SK-N-MC (cell line): Measurements from ENCODE around the gene TIAM1.

ENCODE experiments used
- DNase-seq: peaks from one replicate; pipeline ENCODE4 v3.0.0-alpha.2; 2011; ENCODE audit warnings: low read depth, low spot score
- H3K27ac ChIP-seq: fragments of 200-600 bp; sonication (generic); 2 replicates; pipeline ENCODE4 v1.5.1; 2016; ENCODE audit warnings: mixed run types
- H3K36me3 ChIP-seq: fragments of 200-600 bp; sonication (generic); 2 replicates; pipeline ENCODE4 v1.6.1; 2017; ENCODE audit warnings: antibody characterized with exemption, low read length, mixed read lengths; ENCODE audit not compliant: insufficient read depth
- H3K4me3 ChIP-seq: fragments of 200-600 bp; sonication (generic); 2 replicates; pipeline ENCODE4 v1.5.1; 2016
- H3K9ac ChIP-seq: fragments of 200-600 bp; sonication (generic); 2 replicates; pipeline ENCODE4 v1.8.0; 2017; ENCODE audit warnings: mixed run types, mixed read lengths; ENCODE audit not compliant: insufficient read length
- H3K9me3 ChIP-seq: fragments of 200-600 bp; sonication (generic); 2 replicates; pipeline ENCODE4 v1.6.1; 2017; ENCODE audit warnings: low read depth, mild to moderate bottlenecking, antibody characterized with exemption, low read length, moderate library complexity, mixed read lengths
- EZH2 ChIP-seq: fragments of 200-600 bp; sonication (generic); IDR thresholded peaks from one replicate; pipeline ENCODE4 v1.6.1; 2017; ENCODE audit warnings: antibody characterized with exemption
- FOXP2 ChIP-seq: optimal IDR thresholded peaks from 2 replicates; pipeline ENCODE3; 2011; ENCODE audit warnings: mild to moderate bottlenecking, moderate library complexity; ENCODE audit not compliant: insufficient read depth; ENCODE audit errors: extremely low read length, control extremely low read depth
- POLR2AphosphoS5 ChIP-seq: IDR thresholded peaks from 2 replicates; pipeline ENCODE4 v1.6.1; 2012; ENCODE audit warnings: mild to moderate bottlenecking, low read depth, low read length, borderline replicate concordance

TIAM1 gene

DNA sequence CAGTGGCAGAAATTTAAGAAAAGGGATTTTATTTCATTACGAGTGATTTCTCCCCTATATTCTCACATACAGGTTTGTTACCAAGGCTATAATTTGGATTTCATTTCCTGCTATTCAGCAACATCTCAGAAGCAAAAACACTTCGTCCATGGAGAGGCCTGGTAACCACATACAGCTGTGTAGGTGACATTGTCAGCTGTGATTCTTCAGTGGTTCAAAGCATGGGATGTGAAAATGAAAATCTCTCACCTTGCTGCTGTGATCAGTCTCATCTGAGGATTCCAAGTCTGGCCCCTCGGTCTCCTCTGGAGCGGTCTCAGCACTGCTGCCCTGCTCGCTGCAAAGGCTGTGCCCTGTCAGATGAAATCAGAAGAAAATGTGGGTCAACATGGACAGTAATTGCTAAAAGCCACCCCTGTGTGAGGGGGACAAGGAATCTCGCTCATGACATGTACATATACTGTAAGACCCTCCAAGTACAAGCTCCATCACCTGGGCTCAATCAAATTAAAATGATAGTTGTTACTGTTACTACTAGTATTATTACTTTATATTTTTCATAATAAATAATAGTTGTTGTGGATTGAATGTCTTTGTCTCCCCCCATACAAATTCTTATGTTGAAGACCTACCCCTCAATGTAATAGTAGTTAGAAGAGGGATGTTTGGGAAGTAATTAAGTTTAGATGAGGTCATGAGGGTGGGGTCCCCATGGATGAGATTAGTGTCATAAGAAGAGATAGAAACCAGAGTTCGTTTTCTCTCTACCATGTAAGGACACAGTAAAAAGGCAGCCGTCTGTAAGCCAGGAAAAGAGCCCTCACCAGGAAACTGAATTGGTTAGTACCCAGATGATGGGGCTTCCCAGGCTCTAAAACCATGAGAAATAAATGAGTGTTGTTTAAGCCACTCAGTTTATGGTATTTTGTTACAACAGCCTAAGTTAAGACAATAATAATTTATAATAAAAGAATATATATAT is 179.1 kb downstream of the TIAM1 start:
- Histone ChIP-seq H3K9ac (no peak overlapping the region), H3K27ac (no peak overlapping the region), H3K9me3 (no peaks in the 10 kb centered on the region), H3K36me3 (no peaks in the 10 kb centered on the region), H3K4me3 (no peak overlapping the region)
- no peak for DNase-seq
- TF ChIP-seq FOXP2 (no peak), EZH2 (no peak), POLR2AphosphoS5 (no peak)

DNA sequence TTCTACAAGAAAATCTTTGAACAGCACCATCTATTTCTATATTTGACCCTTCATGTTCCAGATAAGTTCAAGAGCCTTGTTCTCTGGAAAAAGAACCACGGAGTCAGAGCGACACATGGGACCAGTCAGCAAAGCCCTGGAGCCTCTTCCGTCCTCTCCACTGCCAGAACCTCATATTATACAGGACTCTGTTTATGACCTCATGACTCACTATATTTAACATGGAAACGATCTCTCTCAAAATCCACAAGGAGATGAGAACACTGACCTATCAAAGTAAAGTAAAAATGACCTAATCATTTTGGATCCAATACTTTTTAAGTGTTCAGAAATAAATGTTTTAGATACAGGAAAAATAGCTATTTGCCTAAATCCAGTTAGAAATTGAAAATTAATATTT is 181.2 kb downstream of the TIAM1 start:
- no peak for TF ChIP-seq POLR2AphosphoS5
- TF ChIP-seq EZH2: no peak
- no peak for TF ChIP-seq FOXP2
- Histone ChIP-seq H3K9me3 (no peaks in the 10 kb centered on the region), H3K9ac (no peak overlapping the region), H3K27ac (no peak overlapping the region), H3K36me3 (no peaks in the 10 kb centered on the region), H3K4me3 (no peak overlapping the region)
- no peak for DNase-seq

GRCh38 chr21:31162079-31162699 is 181.9 kb downstream of the TIAM1 start:
- Histone ChIP-seq H3K36me3 (no peaks in the 10 kb centered on the region), H3K27ac (no peak overlapping the region), H3K4me3 (no peak overlapping the region), H3K9ac (no peak overlapping the region), H3K9me3 (no peaks in the 10 kb centered on the region)
- no peak for DNase-seq
- TF ChIP-seq FOXP2 (no peak), POLR2AphosphoS5 (no peak), EZH2 (no peak)

- Histone ChIP-seq H3K36me3 (no peaks in the 10 kb centered on the region), H3K9ac (no peak overlapping the region), H3K27ac (no peak overlapping the region), H3K4me3 (no peak overlapping the region), H3K9me3 (no peaks in the 10 kb centered on the region)
- TF ChIP-seq EZH2 (no peak), FOXP2 (no peak), POLR2AphosphoS5 (no peak)
- no peak for DNase-seq
Observed at GRCh38 chr21:31161157-31161556, 182.9 kb downstream of the TIAM1 start.

DNA sequence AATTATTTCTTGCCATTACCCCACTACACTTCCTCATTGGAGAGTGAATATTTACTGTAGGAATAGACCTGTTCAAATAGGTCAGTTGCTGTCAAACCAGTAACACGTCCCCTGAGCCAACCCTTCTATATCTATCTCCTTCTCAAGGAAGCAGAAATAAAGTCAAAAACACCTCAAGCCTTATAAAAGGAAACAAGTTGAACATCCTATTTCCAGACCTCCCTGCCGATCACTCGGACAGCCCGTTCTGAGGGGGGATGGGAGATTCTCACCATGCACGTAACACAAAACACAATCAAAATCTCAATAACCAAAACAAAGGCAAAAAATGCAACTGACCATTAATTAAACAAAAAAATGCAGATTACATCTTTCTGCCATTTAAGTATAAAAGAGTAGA is 184.3 kb downstream of the TIAM1 start:
- TF ChIP-seq POLR2AphosphoS5: no peak
- no peak for TF ChIP-seq EZH2
- Histone ChIP-seq H3K9ac (no peak overlapping the region), H3K27ac (no peak overlapping the region), H3K4me3 (no peak overlapping the region), H3K9me3 (no peaks in the 10 kb centered on the region), H3K36me3 (no peaks in the 10 kb centered on the region)
- DNase-seq: no peak

- Histone ChIP-seq H3K9me3 (no peaks in the 10 kb centered on the region), H3K9ac (no peak overlapping the region), H3K36me3 (no peaks in the 10 kb centered on the region), H3K27ac (no peak overlapping the region), H3K4me3 (no peak overlapping the region)
- no peak for TF ChIP-seq FOXP2
- no peak for TF ChIP-seq POLR2AphosphoS5
- no peak for TF ChIP-seq EZH2
- DNase-seq: no peak
Observed at GRCh38 chr21:31158789-31159581, 185.1 kb downstream of the TIAM1 start.

DNA sequence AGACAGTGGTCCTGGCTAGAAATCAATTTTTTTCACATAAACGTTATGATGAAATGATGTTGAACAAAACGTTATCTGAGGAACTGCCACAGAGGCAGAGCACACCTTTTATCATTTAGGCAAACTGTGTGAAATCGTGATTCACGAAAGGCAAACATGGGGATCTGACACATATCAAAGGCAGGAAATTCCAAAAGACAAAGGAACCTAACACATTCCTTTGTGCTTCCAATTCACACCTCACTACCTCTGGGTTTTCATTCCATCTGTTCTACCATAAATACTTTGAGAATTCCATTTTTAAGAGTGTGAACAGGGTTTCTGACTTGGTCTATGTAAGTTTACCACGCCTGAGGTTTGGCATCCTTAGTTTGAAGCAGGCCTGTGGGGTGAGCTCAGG is 186.3 kb downstream of the TIAM1 start:
- no peak overlapping the region for H3K27ac ChIP-seq

DNA sequence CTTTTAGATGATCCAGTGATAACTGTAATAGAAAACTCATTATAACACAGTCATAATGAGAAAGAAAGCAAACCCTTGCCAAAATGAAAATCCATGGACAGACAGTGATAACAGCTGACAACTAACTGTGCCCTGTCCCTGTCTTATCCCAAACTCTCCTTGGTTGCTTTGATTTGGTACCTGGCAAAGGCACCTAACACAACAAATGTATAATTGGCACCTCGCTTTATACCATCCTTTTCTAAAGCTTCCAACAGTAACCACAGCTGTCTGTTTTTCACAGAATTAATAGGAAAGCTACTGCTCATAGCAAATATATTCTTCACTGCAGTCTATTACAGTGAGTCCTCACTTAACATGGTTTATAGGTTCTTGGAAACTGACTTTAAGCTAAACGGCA is 187.4 kb downstream of the TIAM1 start:
- Histone ChIP-seq H3K27ac (no peak overlapping the region), H3K4me3 (no peak overlapping the region), H3K9me3 (no peaks in the 10 kb centered on the region), H3K36me3 (no peaks in the 10 kb centered on the region), H3K9ac (no peak overlapping the region)
- TF ChIP-seq EZH2 (no peak), FOXP2 (no peak), POLR2AphosphoS5 (no peak)
- DNase-seq: no peak

More for the DNA sequence above, 186.3 kb downstream of the TIAM1 start:
- Histone ChIP-seq H3K9me3 (no peaks in the 10 kb centered on the region), H3K4me3 (no peak overlapping the region), H3K9ac (no peak overlapping the region), H3K36me3 (no peaks in the 10 kb centered on the region)
- no peak for TF ChIP-seq FOXP2
- TF ChIP-seq EZH2: no peak
- DNase-seq: no peak
